OCI-LY1 (cell line): ENCODE results near the gene ZNRD2.

Source experiments
- H2AFZ ChIP-seq: fragments of 200-600 bp; sonication (generic), shearing (Covaris generic); 2 replicates; pipeline ENCODE4 v1.6.0; 2014; ENCODE audit warnings: antibody characterized with exemption, mild to moderate bottlenecking, low read length
- H3F3A ChIP-seq: fragments of 200-600 bp; sonication (generic), shearing (Covaris generic); 2 replicates; pipeline ENCODE4 v1.6.0; 2014; ENCODE audit warnings: mild to moderate bottlenecking, antibody characterized with exemption, low read length, moderate library complexity; ENCODE audit not compliant: insufficient read depth
- H3K27ac ChIP-seq: fragments of 200-600 bp; sonication (generic); 2 replicates; pipeline ENCODE4 v1.5.1; 2014; ENCODE audit warnings: low read length, mixed run types, mild to moderate bottlenecking, low read depth; ENCODE audit not compliant: poor library complexity, severe bottlenecking
- H3K27me3 ChIP-seq: fragments of 200-600 bp; sonication (generic); 2 replicates; pipeline ENCODE4 v1.6.0; 2014; ENCODE audit warnings: antibody characterized with exemption, mild to moderate bottlenecking, low read length, moderate library complexity; ENCODE audit not compliant: insufficient read depth
- H3K36me3 ChIP-seq: fragments of 200-600 bp; sonication (generic); 2 replicates; pipeline ENCODE4 v1.6.1; 2014; ENCODE audit warnings: mild to moderate bottlenecking, antibody characterized with exemption, low read length, moderate library complexity, mixed read lengths; ENCODE audit not compliant: insufficient read depth
- H3K4me1 ChIP-seq: fragments of 200-600 bp; sonication (generic); 2 replicates; pipeline ENCODE4 v1.5.1; 2014; ENCODE audit warnings: mild to moderate bottlenecking, low read length, moderate library complexity; ENCODE audit not compliant: insufficient read depth, severe bottlenecking
- H3K4me2 ChIP-seq: fragments of 200-600 bp; sonication (generic), shearing (Covaris generic); 2 replicates; pipeline ENCODE4 v1.6.1; 2014; ENCODE audit warnings: low read length
- H3K4me3 ChIP-seq: fragments of 200-600 bp; sonication (generic); 2 replicates; pipeline ENCODE4 v1.5.1; 2014; ENCODE audit warnings: low read length, low read depth, mild to moderate bottlenecking, mixed read lengths; ENCODE audit not compliant: poor library complexity, severe bottlenecking
- H3K79me2 ChIP-seq: fragments of 200-600 bp; shearing (Covaris generic); 2 replicates; pipeline ENCODE4 v1.6.1; 2016; ENCODE audit warnings: mixed run types, low read length, mixed read lengths; ENCODE audit not compliant: insufficient read depth
- H3K9ac ChIP-seq: fragments of 200-600 bp; sonication (generic), shearing (Covaris generic); 2 replicates; pipeline ENCODE4 v1.6.1; 2014; ENCODE audit warnings: mild to moderate bottlenecking, low read length, mixed read lengths
- H3K9me2 ChIP-seq: fragments of 200-600 bp; sonication (generic), shearing (Covaris generic); 2 replicates; pipeline ENCODE4 v1.6.1; 2014; ENCODE audit warnings: low read depth, mild to moderate bottlenecking, low read length, mixed read lengths
- H3K9me3 ChIP-seq: fragments of 200-600 bp; shearing (Covaris generic); 2 replicates; pipeline ENCODE4 v1.6.1; 2014; ENCODE audit warnings: low read length, mixed read lengths
- H4K20me1 ChIP-seq: fragments of 200-600 bp; sonication (generic), shearing (Covaris generic); 2 replicates; pipeline ENCODE4 v1.6.0; 2016; ENCODE audit warnings: mild to moderate bottlenecking, low read length; ENCODE audit not compliant: insufficient read depth
- CTCF ChIP-seq: fragments of 200-600 bp; sonication (generic), shearing (Covaris generic); IDR thresholded peaks from 2 replicates; pipeline ENCODE4 v1.5.1; 2017; ENCODE audit warnings: mild to moderate bottlenecking, antibody characterized with exemption, low read length, moderate library complexity, mixed read lengths
- EZH2 ChIP-seq: fragments of 200-600 bp; sonication (generic), shearing (Covaris generic); IDR thresholded peaks from 2 replicates; pipeline ENCODE4 v1.8.0; 2017; ENCODE audit warnings: borderline replicate concordance, mixed run types, mild to moderate bottlenecking, antibody characterized with exemption, low read length, moderate library complexity, mixed read lengths

The ZNRD2 gene

GRCh38 chr11:65552388-65552951 lies 17.8 kb upstream of the ZNRD2 start:
- Histone ChIP-seq H3K9me2 (no peaks in the 10 kb centered on the region), H2AFZ (no peak overlapping the region), H3F3A (no peaks in the 10 kb centered on the region), H3K36me3 (no peaks in the 10 kb centered on the region), H3K79me2 (no peaks in the 10 kb centered on the region), H3K4me3 (no peak overlapping the region), H3K9me3 (no peaks in the 10 kb centered on the region), H3K27ac (no peak overlapping the region), H3K4me1 (peaks cover 24% of the 10 kb centered on the region), H3K9ac (no peak overlapping the region), H3K27me3 (peaks cover 5% of the 10 kb centered on the region; the same call in 1 of the 2 replicates), H4K20me1 (no peaks in the 10 kb centered on the region), H3K4me2 (no peak overlapping the region)
- TF ChIP-seq CTCF (no peak), EZH2 (no peak)

- Histone ChIP-seq H4K20me1 (no peaks in the 10 kb centered on the region), H3K9me2 (no peaks in the 10 kb centered on the region), H3F3A (no peaks in the 10 kb centered on the region), H2AFZ (no peak overlapping the region), H3K79me2 (no peaks in the 10 kb centered on the region), H3K27ac (no peak overlapping the region), H3K4me1 (peaks cover 25% of the 10 kb centered on the region), H3K4me2 (no peak overlapping the region), H3K9me3 (no peaks in the 10 kb centered on the region), H3K27me3 (peaks cover 5% of the 10 kb centered on the region; the same call in 1 of the 2 replicates), H3K9ac (no peak overlapping the region), H3K4me3 (no peak overlapping the region), H3K36me3 (no peaks in the 10 kb centered on the region)
- no peak for TF ChIP-seq CTCF
- TF ChIP-seq EZH2 = no peak
These were observed 16.8 kb upstream of the ZNRD2 start for GRCh38 chr11:65553301-65554001.

- H3K9me3 ChIP-seq = no peaks in the 10 kb centered on the region
- H3K79me2 ChIP-seq = no peaks in the 10 kb centered on the region
- H3K9ac ChIP-seq = no peak overlapping the region
- TF ChIP-seq EZH2 = no peak
- TF ChIP-seq CTCF = no peak
- H2AFZ ChIP-seq = no peak overlapping the region
- H3K9me2 ChIP-seq = no peaks in the 10 kb centered on the region
- H3K27me3 ChIP-seq = peaks cover 11% of the 10 kb centered on the region; the same call in 1 of the 2 replicates
- H3K4me1 ChIP-seq = peaks cover 31% of the 10 kb centered on the region
- no peaks in the 10 kb centered on the region for H3K36me3 ChIP-seq
- no peaks in the 10 kb centered on the region for H4K20me1 ChIP-seq
- no peaks in the 10 kb centered on the region for H3F3A ChIP-seq
- no peak overlapping the region for H3K4me2 ChIP-seq
- H3K27ac ChIP-seq = no peak overlapping the region
- H3K4me3 ChIP-seq = no peak overlapping the region
These were observed 16.0 kb upstream of the ZNRD2 start for GRCh38 chr11:65554057-65554818.
